Neural progenitor cell (in vitro differentiated cells): ENCODE measurements around the gene PTPRN2. TPM values are rescaled to one million over a fixed set of nuclear protein-coding genes. Genes with fewer than 3 reads are reported as not detected.

ENCODE experiments used
- DNase-seq: peaks from one replicate; pipeline ENCODE4 v3.0.0-alpha.2; 2016; ENCODE audit warnings: low spot score
- H2AFZ ChIP-seq: fragments of 200-600 bp; sonication (generic); replicated peaks from 2 replicates; pipeline ENCODE4 v1.6.1; 2016; ENCODE audit warnings: antibody characterized with exemption
- H3F3A ChIP-seq: fragments of 200-600 bp; sonication (generic); 2 replicates; pipeline ENCODE4 v1.6.1; 2016; ENCODE audit warnings: antibody characterized with exemption, low read depth
- H3K27ac ChIP-seq: fragments of 200-600 bp; sonication (generic); 2 replicates; pipeline ENCODE4 v1.5.1; 2016; ENCODE audit warnings: mild to moderate bottlenecking
- H3K27me3 ChIP-seq: fragments of 200-600 bp; sonication (generic); 2 replicates; pipeline ENCODE4 v1.6.1; 2016; ENCODE audit warnings: mild to moderate bottlenecking, moderate library complexity
- H3K36me3 ChIP-seq: fragments of 200-600 bp; sonication (generic); 2 replicates; pipeline ENCODE4 v1.5.1; 2016
- H3K4me1 ChIP-seq: fragments of 200-600 bp; sonication (generic); 2 replicates; pipeline ENCODE4 v1.6.1; 2016; ENCODE audit warnings: mixed run types
- H3K4me2 ChIP-seq: fragments of 200-600 bp; sonication (generic); 2 replicates; pipeline ENCODE4 v1.6.1; 2016
- H3K4me3 ChIP-seq: fragments of 200-600 bp; sonication (generic); 2 replicates; pipeline ENCODE4 v1.5.1; 2016
- H3K79me2 ChIP-seq: fragments of 200-600 bp; sonication (generic); 2 replicates; pipeline ENCODE4 v1.6.1; 2016; ENCODE audit warnings: low read depth
- H3K9ac ChIP-seq: fragments of 200-600 bp; sonication (generic); 2 replicates; pipeline ENCODE4 v1.6.1; 2016
- H3K9me3 ChIP-seq: fragments of 200-600 bp; sonication (generic); 2 replicates; pipeline ENCODE4 v1.5.1; 2016; ENCODE audit warnings: low read depth
- H4K20me1 ChIP-seq: fragments of 200-600 bp; sonication (generic); 2 replicates; pipeline ENCODE4 v1.6.1; 2016; ENCODE audit warnings: low read depth
- H3K27ac Mint-ChIP-seq: 3 replicates; pipeline ENCODE4 v1.8.0; 2021; ENCODE audit warnings: mixed read lengths
- H3K27me3 Mint-ChIP-seq: 2 replicates; pipeline ENCODE4 v1.8.0; 2022; ENCODE audit warnings: low read depth, mild to moderate bottlenecking, inconsistent platforms, moderate library complexity, mixed read lengths; ENCODE audit not compliant: insufficient read depth
- H3K36me3 Mint-ChIP-seq: 3 replicates; pipeline ENCODE4 v1.8.0; 2021; ENCODE audit warnings: mixed read lengths
- H3K4me1 Mint-ChIP-seq: 3 replicates; pipeline ENCODE4 v1.8.0; 2021; ENCODE audit warnings: mixed read lengths
- H3K4me3 Mint-ChIP-seq: 3 replicates; pipeline ENCODE4 v1.8.0; 2021; ENCODE audit warnings: mild to moderate bottlenecking, moderate library complexity, mixed read lengths
- H3K9me3 Mint-ChIP-seq: 3 replicates; pipeline ENCODE4 v1.8.0; 2020; ENCODE audit warnings: mixed read lengths
- EZH2 ChIP-seq: fragments of 200-600 bp; sonication (generic); IDR thresholded peaks from 2 replicates; pipeline ENCODE4 v1.6.1; 2017; ENCODE audit warnings: antibody characterized with exemption, mild to moderate bottlenecking, moderate library complexity
- EZH2phosphoT487 ChIP-seq: fragments of 200-600 bp; sonication (generic); IDR thresholded peaks from 2 replicates; pipeline ENCODE4 v1.6.1; 2017; ENCODE audit warnings: antibody characterized with exemption
- total RNA-seq: library from RNA; depleted of rRNA; stranded (reverse); fragments of >200 nt; gene quantifications from 2 replicates; pipeline ENCODE4 v1.2.3, GENCODE V29; 2015; ENCODE audit warnings: low replicate concordance
- TF ChIP-seq, protein P1 (sequence below): fragments of 200-600 bp; sonication (generic); IDR thresholded peaks from 2 replicates; pipeline ENCODE4 v1.5.1; 2017; ENCODE audit warnings: antibody characterized with exemption, mild to moderate bottlenecking

The PTPRN2 gene
- total RNA-seq, 1 donor from 2014 or later = 3.0 TPM

DNA sequence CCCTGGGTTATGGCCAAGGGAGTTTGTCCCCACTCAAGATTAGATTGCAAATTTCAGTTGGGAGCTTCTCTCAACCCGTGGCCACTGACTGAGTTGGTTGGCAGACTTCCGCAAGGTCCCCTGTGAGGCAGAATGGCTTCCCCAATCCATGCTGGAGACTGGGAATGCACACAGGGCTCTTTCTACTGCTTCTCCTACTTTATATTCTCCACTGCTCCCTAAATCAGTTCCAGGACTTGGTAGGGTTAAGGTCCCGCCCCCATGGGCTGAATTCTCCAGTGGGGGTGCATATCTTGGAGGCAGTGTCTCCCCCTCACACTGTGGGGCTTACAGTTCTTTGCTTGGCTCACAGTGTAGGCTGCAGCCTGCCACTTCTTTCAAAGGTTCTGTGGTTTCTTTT lies 404.2 kb downstream of the PTPRN2 start:
- Mint-ChIP-seq H3K36me3 (no peaks in the 10 kb centered on the region), H3K9me3 (peaks cover 6% of the 10 kb centered on the region), H3K4me3 (no peak overlapping the region), H3K4me1 (peaks cover 7% of the 10 kb centered on the region), H3K27ac (no peak overlapping the region), H3K27me3 (peaks cover 3% of the 10 kb centered on the region)
- Histone ChIP-seq H3K9ac (no peak overlapping the region), H3K9me3 (no peaks in the 10 kb centered on the region), H3K79me2 (no peaks in the 10 kb centered on the region), H3K4me2 (no peak overlapping the region), H3K36me3 (no peaks in the 10 kb centered on the region), H3K27ac (no peak overlapping the region), H3F3A (no peaks in the 10 kb centered on the region), H2AFZ (no peak overlapping the region), H3K4me1 (no peaks in the 10 kb centered on the region), H3K27me3 (no peaks in the 10 kb centered on the region), H4K20me1 (no peaks in the 10 kb centered on the region), H3K4me3 (no peak overlapping the region)
- TF ChIP-seq EZH2 = no peak
- TF ChIP-seq EZH2phosphoT487 = no peak
- TF ChIP-seq, protein P1, sequence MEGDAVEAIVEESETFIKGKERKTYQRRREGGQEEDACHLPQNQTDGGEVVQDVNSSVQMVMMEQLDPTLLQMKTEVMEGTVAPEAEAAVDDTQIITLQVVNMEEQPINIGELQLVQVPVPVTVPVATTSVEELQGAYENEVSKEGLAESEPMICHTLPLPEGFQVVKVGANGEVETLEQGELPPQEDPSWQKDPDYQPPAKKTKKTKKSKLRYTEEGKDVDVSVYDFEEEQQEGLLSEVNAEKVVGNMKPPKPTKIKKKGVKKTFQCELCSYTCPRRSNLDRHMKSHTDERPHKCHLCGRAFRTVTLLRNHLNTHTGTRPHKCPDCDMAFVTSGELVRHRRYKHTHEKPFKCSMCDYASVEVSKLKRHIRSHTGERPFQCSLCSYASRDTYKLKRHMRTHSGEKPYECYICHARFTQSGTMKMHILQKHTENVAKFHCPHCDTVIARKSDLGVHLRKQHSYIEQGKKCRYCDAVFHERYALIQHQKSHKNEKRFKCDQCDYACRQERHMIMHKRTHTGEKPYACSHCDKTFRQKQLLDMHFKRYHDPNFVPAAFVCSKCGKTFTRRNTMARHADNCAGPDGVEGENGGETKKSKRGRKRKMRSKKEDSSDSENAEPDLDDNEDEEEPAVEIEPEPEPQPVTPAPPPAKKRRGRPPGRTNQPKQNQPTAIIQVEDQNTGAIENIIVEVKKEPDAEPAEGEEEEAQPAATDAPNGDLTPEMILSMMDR = no peak
- DNase-seq = no peak

DNA sequence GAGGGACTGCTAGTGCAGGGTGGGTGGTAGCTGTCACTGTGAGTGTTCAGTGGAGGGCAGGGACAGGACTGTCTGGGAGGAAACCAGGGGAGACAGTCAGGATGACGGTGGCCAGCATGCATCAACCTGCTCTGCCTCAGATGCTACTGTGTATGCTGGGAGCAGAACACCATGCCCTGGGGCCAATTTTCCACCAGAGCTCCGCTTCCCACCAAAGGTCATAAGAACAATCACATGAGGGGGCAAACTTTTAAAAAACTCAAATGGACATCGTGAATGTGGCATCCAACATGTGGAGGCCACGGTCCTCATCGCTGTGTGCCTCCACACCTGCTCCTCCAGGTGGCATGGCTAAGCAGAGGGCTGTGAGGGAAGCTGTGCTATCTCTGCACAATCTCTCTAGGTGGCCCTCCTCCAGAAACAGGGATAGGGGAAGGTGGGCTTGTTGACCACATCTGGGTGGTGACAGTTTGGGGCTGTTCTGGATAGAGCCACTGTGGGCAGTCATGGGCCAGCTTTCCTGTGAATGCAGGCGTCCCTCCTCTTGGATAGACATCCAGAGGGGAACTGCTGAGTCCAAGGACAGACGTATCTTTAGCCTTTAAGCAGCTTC lies 411.0 kb downstream of the PTPRN2 start:
- Histone ChIP-seq H3K9ac (no peak overlapping the region), H2AFZ (no peak overlapping the region), H3K36me3 (no peaks in the 10 kb centered on the region), H4K20me1 (no peaks in the 10 kb centered on the region), H3F3A (no peaks in the 10 kb centered on the region), H3K4me1 (no peaks in the 10 kb centered on the region), H3K4me2 (no peak overlapping the region), H3K27me3 (no peaks in the 10 kb centered on the region), H3K27ac (no peak overlapping the region), H3K79me2 (no peaks in the 10 kb centered on the region), H3K4me3 (no peak overlapping the region), H3K9me3 (no peaks in the 10 kb centered on the region)
- H3K36me3 Mint-ChIP-seq = peaks cover 12% of the 10 kb centered on the region
- DNase-seq = no peak
- TF ChIP-seq EZH2 (no peak), EZH2phosphoT487 (no peak)
- TF ChIP-seq, protein P1 = no peak
- H3K27ac Mint-ChIP-seq = peak overlapping the region; percentile 23
- peaks cover 32% of the 10 kb centered on the region for H3K9me3 Mint-ChIP-seq
- H3K27me3 Mint-ChIP-seq = peaks cover 7% of the 10 kb centered on the region
- H3K4me1 Mint-ChIP-seq = no peaks in the 10 kb centered on the region
- no peak overlapping the region for H3K4me3 Mint-ChIP-seq

DNA sequence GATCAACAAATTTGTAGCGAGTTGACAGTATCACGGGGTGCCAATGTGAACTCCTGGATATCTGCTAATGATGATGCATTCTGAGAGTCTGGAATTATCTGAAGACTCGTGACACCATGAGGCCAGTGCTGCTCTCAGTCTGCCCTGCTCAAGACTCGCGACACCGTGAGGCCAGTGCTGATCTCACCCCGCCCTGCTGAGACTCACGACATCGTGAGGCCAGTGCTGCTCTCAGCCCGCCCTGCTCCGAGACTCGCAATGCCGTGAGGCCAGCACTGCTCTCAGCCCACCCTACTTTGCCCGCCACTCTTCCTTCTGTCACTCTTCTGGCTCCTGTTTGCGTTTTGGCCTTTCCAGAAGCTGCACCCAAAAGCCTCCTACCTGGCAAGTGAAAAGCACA lies 411.8 kb downstream of the PTPRN2 start:
- no peaks in the 10 kb centered on the region for H3K9me3 ChIP-seq
- H3K4me2 ChIP-seq = no peak overlapping the region
- no peaks in the 10 kb centered on the region for H4K20me1 ChIP-seq
- no peak for TF ChIP-seq EZH2phosphoT487
- TF ChIP-seq EZH2 = no peak
- TF ChIP-seq, protein P1 = no peak
- Mint-ChIP-seq H3K9me3 (peaks cover 32% of the 10 kb centered on the region), H3K36me3 (peaks cover 12% of the 10 kb centered on the region), H3K4me1 (no peaks in the 10 kb centered on the region), H3K27ac (peak overlapping the region; percentile 23), H3K4me3 (no peak overlapping the region), H3K27me3 (peaks cover 7% of the 10 kb centered on the region)
- H3K9ac ChIP-seq = no peak overlapping the region
- no peaks in the 10 kb centered on the region for H3K79me2 ChIP-seq
- H3K27ac ChIP-seq = no peak overlapping the region
- H3K36me3 ChIP-seq = no peaks in the 10 kb centered on the region
- H3K4me3 ChIP-seq = no peak overlapping the region
- H3F3A ChIP-seq = no peaks in the 10 kb centered on the region
- no peak overlapping the region for H2AFZ ChIP-seq
- H3K4me1 ChIP-seq = no peaks in the 10 kb centered on the region
- no peak for DNase-seq
- no peaks in the 10 kb centered on the region for H3K27me3 ChIP-seq
